ENCODE data around the gene SETD9. TPM values are rescaled to one million over a fixed set of nuclear protein-coding genes. Genes with fewer than 3 reads are reported as not detected.
A peak's percentile ranks its signal among the peaks of the same experiment; 100 is the strongest.

The SETD9 gene
- total and polyA plus RNA-seq, 9 of the 15 experiments (the other 6 are each of a cell fraction or from before 2014, with no cell fraction given), result 10.8 to 32.6 (median 19.8) TPM

- TF ChIP-seq ILF3 (IDR thresholded peaks at IDR 0.05; ENCODE audit: borderline replicate concordance), result no peak
- no peak for TF ChIP-seq MTA2 (IDR thresholded peaks at IDR 0.05; ENCODE audit: low read depth)
- peak in 1 of 2 experiments; percentile 57; a peak in 1 of 4 replicates for TF ChIP-seq NONO (IDR thresholded peaks at IDR 0.05; ENCODE audit: low read depth in 2 of 2, low read length in 1 of 2)
- no peak for TF ChIP-seq MCM2 (IDR thresholded peaks at IDR 0.05; ENCODE audit: low read depth)
- no peak for TF ChIP-seq EP400 (IDR thresholded peaks at IDR 0.05)
- no peak for TF ChIP-seq RBM34 (IDR thresholded peaks at IDR 0.05; ENCODE audit: borderline replicate concordance, insufficient read depth, low read length)
- 0 out of 4 replicates have a peak, but pooled peaks of 1 of the 2 experiments have one; percentile 64 for TF ChIP-seq ZNF639 (CRISPR knock-in tag; conservative IDR thresholded peaks at IDR 0.05 in 1 of 2, IDR thresholded peaks at IDR 0.05 in 1 of 2)
- TF ChIP-seq RBFOX2 (IDR thresholded peaks at IDR 0.05; ENCODE audit: low read depth, low read length), result peak; percentile 86
- TF ChIP-seq POLR2A (conservative IDR thresholded peaks at IDR 0.05), result no peak; the same call in 1 of the 2 replicates
- TF ChIP-seq KAT7 (CRISPR knock-in tag; IDR thresholded peaks at IDR 0.05; ENCODE audit: borderline replicate concordance), result no peak
- no peak for TF ChIP-seq NELFE (IDR thresholded peaks at IDR 0.05; ENCODE audit: insufficient read depth, insufficient read length)
- peak; percentile 53; the same call in 1 of the 2 replicates for TF ChIP-seq ZBTB40 (IDR thresholded peaks at IDR 0.05)
- TF ChIP-seq ZBTB40 (CRISPR knock-in tag; IDR thresholded peaks at IDR 0.05), result no peak
- TF ChIP-seq ZNF699 (CRISPR knock-in tag; IDR thresholded peaks at IDR 0.05; ENCODE audit: insufficient replicate concordance), result no peak
- peak; percentile 67; the same call in 1 of the 2 replicates for TF ChIP-seq PHF8 (IDR thresholded peaks at IDR 0.05; ENCODE audit: borderline replicate concordance, low read length)
Observed at GRCh38 chr5:56951946-56952691, 42.7 kb downstream of the SETD9 start, which contains the start of gene MIER3 (continued).

Measured in K562 (cell line).